ENCODE results near the gene PRKAR1B.

GRCh38 chr7:662576-662975 lies 64.5 kb downstream of the PRKAR1B start:
- no peak for TF ChIP-seq CTCF (IDR thresholded peaks at IDR 0.05)
- no peak for TF ChIP-seq EZH2 (IDR thresholded peaks at IDR 0.05; ENCODE audit: borderline replicate concordance, insufficient read depth, low read depth, low read length, poor library complexity, severe bottlenecking)

Data from B cell (primary cell).